Measurements from ENCODE around the gene HOMER3.
"Not testable (repeated sequence)": the region's sequence is repeated elsewhere in the genome, so short reads cannot be mapped to it uniquely, and the experiment has no call there.

The HOMER3 gene

DNA sequence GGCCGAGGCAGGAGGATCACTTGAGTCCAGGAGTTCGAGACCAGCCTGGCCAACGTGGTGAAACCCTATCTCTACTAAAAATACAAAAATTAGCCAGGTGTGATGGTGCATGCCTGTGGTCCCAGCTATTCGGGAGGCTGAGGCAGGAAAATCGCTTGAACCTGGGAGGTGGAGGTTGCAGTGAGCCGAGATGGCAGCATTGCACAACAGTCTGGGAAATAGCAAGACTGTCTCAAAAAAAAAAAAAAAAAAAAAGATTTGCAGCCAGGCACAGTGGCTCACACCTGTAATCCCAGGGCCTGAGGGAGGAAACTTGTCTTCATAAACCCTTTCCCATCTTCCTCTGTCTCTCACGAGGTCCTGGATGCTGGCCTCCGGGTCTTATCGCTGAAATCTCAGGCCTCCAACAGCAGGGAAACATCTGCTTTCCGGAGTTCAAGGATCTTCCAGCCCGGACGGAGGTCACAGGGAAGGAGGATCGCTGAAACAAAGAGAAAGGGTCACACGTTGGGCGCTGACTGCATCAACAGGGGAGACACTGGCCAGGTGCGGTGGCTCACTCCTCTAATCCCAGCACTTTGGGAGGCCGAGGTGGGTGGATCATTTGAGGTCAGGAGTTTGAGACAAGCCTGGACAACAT lies 11.5 kb upstream of the HOMER3 start:
- not testable (repeated sequence) for DNase-seq

DNA sequence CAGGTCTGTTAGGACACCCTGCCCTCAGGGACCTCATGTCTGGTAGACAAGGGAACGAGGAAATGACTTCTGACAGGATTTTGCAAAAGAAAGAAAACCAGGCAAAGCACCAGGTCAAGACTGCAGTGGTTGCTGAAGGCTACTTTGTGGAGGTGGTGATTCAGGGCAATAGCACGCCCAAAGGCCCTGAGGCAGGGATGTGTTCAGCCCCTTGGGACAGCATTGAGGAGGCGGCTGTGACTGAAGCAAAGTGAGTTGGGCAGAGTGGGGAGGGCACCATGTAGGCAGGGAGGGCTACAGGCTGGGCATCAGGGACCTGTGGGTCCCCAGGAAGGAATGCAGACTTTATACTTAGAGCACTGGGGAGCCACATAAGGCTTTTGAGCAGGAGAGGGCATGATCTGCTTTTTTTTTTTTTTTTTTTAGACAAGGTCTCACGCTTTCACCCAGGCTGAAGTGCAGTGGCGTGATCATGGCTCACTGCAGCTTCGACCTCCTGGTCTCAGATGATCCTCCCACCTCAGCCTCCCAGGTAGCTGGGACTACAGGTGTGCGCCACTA lies 10.8 kb upstream of the HOMER3 start:
- DNase-seq = no peak

DNA sequence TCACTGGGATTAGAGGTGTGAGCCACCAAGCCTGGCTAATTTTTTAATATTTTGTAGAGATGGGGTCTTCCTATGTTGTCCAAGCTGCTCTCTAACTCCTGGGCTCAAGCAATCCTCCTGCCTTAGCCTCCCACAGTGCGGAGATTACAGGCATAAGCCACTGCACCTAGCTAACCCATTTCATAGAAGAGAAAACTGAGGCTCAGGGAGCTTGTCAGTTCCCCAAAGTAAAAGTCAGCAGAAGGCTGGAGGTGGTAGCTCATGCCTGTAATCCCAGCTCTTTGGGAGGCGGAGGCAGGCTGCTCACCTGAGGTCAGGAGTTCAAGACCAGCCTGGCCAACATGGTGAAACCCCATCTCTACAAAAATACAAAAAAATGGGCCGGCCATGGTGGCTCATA lies 8.8 kb upstream of the HOMER3 start:
- no peak for DNase-seq

DNA sequence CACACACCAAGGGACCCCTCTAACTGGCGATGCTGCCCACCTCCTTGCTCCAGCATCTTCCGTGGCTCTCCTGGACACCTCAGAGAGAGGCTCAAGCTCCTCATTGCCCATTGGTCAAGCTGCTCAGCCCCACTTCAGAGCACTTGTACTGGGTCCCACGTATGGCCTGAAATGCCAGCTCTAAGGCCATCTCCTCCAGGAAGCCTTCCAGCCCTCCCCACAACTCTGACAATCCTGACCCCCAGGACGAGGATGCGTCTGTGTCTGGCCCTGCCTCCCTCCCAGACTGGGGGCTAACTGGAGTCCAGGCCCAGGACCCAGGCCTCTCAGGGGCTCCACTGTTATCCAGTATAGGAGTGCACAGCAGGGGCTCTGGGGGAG lies 7.9 kb upstream of the HOMER3 start:
- no peak for DNase-seq

DNA sequence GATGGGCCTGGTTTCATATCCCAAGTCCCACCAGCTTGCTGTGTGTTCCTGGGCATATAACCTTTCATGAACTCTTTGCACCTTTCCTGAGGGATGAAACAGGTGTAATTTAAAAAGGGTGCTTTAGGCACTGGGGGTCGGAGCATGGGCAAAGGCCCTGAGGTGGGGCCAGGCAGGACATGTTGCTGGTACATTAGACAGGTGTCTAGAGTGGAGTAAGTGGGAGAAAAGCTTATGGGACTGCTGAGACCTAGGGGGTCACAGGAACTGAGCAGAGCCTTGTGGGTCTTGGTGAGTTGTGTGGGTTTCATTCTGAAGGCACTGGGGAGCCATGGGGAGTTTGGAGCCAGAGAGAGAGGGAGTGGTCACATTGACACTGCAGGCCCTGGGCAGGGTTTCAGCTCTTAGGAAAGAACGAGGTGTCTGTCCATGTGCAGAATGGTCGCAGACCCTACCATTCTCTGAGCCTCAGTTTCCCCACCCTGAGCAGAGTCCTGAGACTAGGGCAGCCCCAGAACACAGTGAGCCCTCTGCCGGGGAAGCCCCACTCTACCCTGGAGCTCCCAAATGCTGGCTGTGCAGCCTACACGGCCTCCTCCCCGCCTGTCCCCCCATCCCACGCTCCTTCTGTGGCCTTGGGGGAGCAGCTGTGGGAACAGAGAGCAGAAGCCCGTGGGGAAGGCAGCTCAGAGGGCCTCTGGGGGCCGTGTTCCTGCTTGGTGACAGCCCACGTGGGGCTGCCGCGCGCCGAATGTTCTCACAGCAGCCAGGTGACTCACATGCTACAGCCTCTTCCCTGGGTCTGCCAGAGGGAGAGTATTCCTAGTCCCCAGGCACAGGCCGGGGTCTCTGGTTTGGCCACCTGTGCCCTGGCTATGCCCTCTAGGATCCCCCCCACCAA lies 7.3 kb upstream of the HOMER3 start:
- no peak for DNase-seq

DNA sequence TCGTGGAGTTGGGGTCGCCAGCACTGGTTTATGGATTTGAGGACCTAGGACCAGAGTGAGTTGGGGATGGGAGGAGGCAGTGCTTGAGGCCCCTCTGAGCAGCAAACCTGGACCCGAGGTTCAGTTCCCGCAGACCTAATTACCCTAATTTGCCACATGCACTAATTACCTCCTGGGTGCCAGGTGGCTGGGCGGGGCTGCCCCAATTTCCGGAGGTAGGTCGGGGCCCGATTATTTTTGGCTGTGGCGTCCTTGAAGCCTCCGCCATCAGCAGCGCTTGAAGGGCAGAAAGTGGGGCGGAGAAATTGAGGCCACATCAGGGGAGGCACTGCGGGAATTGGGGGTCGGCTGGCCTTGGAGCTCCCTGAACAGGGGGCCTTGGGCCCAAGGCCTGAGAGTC lies 5.9 kb upstream of the HOMER3 start:
- DNase-seq = no peak

DNA sequence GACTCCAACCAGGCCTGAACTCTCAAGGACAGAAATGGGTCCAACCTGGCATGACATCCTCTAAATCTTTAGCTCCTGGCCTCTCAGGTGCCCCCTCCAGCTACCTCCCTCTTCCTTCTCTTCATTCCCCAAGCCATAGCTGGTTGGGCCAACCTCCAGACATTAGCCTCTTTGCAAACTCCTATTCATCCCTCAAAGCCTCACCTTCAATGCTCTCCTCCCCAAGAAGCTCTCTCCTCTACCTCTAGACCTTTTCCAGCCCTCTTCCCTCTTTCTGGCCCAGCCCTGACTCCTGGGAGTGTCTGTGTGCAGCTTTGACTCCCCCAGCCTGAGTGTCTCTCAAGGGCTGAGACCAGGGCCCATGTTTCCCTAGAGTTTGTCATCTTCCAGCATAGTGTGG lies 5.3 kb upstream of the HOMER3 start:
- no peak for DNase-seq

DNA sequence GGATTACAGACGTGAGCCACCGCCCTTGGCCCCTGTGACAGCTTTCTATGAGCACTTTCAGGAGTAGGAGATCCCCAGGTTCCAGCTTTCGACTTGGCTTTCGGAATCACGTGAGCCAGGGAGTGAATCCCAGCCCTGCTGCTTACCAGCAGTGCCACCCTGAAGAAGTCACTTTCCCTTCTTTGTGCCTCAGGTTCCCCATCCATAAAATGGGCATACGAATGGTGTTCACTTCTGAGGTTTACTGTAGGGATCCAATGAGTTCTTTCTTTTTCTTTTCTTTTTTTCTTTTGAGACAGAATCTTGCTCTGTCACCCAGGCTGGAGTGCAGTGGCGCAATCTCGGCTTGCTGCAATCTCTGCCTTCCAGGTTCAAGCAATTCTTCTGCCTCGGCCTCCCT lies 4.3 kb upstream of the HOMER3 start:
- DNase-seq = no peak

DNA sequence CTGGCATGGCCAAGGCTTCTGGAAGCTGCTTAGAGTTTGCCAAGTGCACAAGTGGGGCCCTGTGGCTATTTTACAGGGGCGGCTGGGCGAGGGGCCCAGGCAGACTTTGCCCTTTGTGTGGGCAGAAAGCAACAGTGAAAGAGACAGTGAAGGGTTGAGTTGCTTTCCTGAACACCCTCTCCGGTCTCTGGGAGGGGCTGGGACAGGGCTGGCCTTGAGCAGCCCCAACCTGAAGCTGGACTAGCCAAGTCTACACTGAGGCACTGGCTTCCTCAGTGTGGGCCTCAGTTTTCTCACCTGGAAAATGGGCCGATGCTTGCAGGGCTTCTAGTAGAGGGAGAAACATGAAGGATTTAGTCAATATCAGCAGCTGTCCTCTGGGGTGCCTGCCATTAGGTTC lies 2.4 kb upstream of the HOMER3 start:
- DNase-seq = no peak

DNA sequence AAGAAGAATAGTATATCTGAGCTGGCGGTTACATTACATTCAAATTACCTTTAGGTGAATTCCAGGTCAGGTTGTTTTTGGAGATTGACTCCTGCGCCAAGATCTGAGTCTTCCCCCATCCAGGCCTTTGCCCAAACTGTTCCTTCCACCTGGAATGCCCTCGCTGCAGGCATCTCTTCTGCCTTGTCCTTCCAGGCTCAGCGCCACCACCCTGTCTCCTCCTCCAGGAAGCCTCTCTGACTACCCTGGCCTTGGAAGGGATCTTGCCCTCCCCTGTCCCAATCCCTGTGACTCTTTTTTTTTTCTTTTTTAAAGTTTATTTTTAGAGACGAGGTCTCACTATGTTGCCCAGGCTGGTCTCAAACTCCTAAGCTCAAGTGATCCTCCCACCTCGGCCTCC lies 1.7 kb upstream of the HOMER3 start:
- DNase-seq = no peak

DNA sequence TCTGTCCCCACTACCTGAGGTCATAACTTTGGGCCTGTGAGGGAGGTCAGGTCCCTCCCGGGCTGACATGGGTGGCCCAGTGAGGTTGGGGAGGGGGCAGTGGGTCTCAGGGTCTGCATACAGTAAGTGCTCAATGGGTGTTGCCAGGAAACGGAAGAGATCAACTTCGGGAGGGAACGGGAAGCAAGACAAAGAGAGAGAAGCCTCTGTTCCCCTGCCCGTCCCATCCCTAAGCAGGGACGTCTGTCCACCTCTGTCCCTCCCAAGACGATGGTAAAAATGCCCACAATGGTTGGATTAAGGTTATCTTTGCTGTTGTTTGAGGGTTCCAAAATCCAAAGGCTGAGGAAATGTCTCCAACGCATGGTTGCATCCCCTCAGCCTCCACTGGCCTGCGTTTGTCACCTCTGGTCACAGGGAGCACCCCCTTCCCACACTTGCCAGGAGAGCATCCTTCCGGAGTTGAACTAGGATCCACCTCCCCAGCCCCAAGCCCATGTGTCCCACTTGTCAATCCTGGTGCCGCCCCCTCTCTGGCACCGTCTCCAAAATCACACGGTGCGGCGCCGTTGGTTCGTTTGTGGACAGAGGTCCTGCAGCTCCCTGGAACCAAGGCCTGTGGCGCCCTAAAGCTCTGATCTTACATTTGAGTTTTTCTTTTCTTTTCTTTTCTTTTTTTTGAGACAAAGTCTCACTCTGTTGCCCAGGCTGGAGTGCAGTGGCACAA lies 774 bp upstream of the HOMER3 start:
- no peak for DNase-seq

DNA sequence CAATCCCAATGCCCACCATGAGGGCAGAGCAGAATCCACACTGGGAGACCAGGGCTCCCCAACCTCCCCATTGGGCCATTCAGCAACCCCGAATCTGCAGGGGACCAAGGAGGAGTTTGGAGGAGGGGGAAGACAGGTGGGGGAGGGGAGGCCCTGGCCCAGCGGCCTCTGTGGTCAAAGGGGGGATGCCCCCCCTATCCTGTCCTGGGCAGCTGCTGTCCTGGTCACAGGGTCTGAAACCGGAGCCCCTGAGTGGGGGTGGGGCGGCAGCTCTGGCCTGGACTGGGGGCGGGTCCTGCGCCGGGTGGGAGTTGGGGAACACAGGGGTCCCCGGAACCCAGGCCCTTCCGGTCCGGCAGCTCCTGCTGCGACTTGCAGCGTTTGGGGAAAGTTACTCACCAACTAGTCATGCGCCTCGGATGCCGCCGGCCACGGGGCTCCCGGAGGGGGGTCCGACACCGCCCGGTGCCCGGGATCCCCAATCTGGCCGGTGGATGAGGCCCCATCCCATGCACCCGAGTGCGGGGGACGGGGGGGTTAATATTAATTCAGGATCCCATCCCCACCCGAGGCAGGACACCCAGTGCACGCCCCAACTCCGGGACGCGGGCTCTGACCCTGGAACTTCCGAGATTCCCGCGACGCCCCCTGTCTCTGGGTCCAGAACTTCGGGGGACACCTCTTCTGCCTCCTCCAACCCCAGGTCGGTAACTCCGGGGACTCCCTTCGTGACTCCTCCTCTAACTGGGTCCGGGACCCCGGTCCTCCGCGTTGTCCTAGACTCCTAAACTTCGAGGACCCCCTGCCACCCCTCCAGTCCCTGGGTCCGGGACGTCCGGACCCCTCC lies 872 bp downstream of the HOMER3 start:
- DNase-seq = no peak

DNA sequence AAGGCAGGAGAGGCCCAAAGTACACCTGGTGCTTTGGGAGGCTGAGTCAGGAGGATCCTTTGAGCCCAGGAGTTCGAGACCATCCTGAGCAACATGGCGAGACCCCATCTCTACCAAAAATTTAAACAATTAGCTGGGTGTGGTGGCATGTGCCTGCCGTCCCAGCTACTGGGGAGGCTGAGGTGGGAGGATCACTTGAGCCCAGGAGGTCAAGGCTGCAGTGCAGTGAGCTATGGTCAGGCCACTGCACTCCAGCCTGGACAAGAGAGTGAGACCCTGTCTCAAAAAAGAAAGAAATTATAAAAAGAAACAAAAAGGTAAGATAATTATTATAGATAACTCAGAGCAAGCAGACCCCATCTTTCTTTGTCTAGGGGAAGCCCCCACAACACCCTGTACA lies 1.9 kb downstream of the HOMER3 start:
- no peak for DNase-seq

DNA sequence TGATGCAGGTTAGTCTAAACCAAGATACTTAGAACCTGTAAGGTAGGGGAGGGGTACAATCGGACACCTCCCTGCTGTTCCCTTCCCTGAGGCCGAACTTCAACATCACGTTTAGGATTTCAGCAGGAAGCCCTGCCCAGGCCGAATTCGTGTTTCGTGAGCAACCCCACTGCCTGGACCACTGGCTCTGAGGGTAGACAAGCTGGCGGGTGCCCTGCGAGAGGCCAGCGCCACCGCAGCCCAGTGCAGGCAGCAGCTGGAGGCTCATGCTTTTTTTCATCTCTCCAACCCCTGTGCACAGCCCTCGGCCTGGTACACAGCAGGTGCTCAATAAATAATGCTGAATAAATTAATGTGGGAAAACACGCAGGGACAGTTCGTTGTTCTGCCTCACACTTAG lies 7.7 kb downstream of the HOMER3 start:
- no peak for DNase-seq

DNA sequence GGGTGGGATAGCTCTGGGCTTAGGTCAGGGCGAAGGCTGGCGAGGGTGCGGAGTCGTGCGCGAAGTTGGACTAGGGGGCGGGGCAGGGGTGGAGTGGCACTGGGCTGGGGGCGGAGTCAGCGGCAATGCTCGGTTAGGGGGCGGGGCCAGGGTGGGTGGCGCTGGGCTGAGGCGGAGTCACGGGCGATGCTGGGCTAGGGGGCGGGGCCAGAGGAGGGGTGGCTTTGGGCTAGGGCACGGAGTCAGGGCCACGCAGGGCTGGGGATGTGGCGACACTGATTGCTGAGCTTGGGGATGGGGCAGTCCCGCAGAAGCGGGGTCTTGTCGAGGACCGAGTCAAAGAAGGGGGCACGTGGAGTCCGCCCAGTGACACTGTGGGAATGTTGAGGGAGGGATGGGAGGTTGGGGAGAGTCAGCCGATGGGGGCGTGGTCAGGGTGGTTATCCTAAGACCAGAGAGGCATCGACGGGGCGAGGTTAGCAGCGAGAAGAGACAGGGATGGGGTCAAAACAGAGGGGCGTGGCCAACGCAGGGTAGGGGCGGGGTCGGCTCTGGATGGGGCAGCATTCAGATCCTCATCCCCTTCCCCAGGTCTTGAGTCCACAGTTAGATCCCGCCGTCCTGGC lies 8.7 kb downstream of the HOMER3 start:
- DNase-seq = no peak

DNA sequence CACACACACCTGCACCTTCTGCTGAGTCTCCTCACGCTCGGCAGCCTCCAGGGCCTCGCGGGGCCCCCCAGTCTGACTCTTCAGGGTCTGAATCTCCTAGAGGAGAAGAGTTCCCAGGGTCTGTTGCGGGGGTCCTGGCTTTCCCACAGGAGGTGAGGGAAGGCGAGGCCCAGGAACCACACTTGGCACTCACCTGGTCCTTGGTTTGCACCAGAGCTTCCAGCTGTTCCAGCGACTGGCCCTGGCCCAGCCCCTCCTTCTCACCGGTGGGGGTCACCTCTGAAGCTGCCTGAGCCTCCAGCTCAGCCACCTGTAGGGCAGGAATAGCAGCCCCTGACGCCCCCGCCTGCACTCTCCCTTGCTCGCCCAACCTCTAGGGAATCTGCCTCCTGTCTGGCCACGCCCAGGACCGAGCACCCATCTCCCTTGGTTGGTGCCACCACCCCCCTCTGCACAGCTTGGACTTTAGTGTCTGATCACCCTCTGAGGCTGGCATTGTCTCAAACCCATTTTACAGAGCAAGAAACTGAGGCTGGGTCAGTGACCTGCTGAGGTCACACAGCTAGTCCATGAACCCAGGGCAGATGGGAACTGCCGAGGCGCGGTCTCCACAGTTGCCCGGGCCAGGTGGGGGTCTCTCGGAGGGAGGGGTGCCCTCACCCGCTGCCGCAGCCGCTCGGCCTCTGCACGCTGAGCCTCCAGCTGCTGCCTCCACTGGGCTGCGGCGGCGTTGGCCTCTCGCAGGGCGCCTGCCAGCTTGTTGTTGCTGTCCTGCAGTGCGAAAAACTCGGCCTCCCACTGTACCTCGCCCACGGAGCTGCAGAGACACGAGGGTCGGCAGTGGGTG lies 9.5 kb downstream of the HOMER3 start:
- no peak for DNase-seq

DNA sequence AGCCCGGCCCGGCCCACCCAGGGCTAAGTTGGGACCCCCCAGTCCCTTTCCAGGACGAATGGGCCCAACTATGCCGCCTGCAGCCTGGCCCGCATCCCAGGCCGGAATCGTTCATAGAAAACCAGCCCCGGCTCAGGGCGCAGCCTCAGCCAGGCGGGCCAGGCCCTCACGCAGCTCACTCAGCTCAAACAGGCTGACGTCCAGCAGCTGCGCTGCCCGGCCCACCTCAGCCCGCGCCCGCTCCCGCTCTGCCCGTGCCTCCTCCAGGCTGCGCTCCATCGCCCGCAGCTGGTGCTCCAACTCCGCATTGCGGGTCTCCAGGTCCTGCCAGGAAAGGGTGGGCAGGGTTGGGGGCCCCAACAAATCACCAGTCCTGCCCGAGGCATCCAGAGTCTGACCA lies 11.7 kb downstream of the HOMER3 start:
- no peak for DNase-seq

DNA sequence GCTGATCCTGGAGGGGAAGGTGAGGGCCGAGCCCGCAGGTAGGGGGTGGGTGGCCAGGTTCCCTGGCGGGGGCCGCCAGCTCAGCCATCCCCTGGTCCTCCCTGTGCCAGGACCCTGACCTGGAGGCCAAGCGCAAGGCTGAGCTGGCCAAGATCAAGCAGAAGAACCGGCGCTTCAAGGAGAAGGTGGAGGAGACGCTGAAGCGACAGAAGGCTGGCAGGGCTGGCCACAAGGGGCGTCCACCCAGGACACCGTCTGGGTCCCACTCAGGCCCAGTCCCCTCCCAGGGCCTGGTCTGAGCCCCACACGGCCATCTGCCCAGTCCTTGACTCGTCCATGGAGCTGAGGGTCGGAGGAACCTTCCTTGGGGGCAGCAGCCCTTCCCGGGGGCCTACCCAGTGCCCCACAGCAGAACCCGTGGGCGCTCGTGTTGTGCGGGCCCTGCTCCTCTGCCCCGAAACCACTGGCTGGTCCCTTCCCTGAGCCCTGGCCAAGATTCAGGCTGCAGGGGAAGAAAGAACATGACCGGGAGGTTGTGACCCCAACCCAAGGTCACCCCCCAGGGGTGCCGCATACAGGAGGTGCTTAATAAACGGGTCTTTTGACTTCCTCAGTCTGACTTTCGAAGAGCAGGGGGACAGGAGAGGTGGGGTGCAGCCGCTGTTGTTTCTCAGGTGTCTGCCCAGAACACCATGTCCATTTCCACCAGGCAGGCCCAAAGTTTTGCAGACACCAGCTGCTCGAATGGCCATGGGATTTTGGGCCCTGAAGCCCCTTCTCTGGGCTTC lies 12.8 kb downstream of the HOMER3 start:
- DNase-seq = no peak

DNA sequence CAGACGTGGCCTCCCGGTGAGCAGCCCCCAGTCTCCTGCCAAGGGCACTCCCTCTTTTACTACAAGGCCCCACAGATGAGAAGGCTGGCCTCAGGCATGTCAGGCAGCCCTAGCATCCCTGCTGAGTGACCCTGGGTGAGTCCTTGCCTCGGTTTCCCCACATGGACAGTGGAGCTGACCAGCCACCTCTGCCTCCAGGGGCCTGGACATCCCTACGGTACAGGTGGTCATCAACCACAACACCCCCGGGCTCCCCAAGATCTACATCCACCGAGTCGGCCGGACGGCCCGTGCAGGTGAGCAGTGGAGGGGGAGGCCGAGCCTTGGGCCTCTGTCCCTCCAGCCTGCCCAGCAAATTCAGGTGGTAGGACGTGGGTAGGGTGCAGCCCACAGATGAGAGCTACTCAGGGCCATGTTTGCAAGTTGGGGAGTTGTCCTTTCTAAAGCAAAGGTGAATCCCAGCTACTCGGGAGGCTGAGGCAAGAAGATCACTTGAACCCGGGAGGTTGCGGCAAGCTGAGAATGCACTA lies 16.3 kb downstream of the HOMER3 start:
- DNase-seq = no peak
